A549 (cell line): Measurements from ENCODE around the gene ACTL7B. TPM values are rescaled to one million over a fixed set of nuclear protein-coding genes. Genes with fewer than 3 reads are reported as not detected.

Experiments used
- ATAC-seq, 2 experiments: fragments of 200-7000 bp in 1 of 2; fragments of >200 bp in 1 of 2; cut with Nextera tagmentation in 1 of 2; cut with Tn5 transposase in 1 of 2; 3 replicates each; pipeline versions ENCODE4 v1.8.0 to v1.9.1; 2018 to 2020; ENCODE audit warnings: mild to moderate bottlenecking in 1 of 2, moderate library complexity in 1 of 2
- CTCF ChIA-PET: fragments of 300-600 bp; sonication (Branson Sonifier 250); formaldehyde crosslinking; extraction: SDS; loops from one replicate; lab custom pipeline; 2021; ENCODE audit warnings: antibody characterized with exemption, inconsistent platforms; lab: Yijun Ruan, JAX
- POLR2A ChIA-PET: fragments of 350-600 bp; formaldehyde crosslinking; extraction: SDS; loops from one replicate; lab custom pipeline; 2021; ENCODE audit warnings: antibody characterized with exemption, inconsistent platforms; lab: Yijun Ruan, JAX
- DNase-seq, 2 experiments: peaks; one replicate each; pipeline versions ENCODE4 v3.0.0 to v3.0.0-alpha.2; 2011 to 2016; ENCODE audit warnings: low read depth in 1 of 2, low spot score in 1 of 2
- FAIRE-seq: peaks from 2 replicates; lab custom pipeline; 2011; peaks lifted over from hg19 to GRCh38; lab: Jason Lieb, UNC
- H3K27ac ChIP-seq, 2 experiments: fragments of >200 bp; sonication (Bioruptor Twin); formaldehyde crosslinking; 3 replicates each; pipeline ENCODE4 v1.5.1; 2016 to 2017
- H3K4me1 ChIP-seq: fragments of >200 bp; sonication (Bioruptor Twin); formaldehyde crosslinking; 3 replicates; pipeline ENCODE4 v1.6.1; 2016
- H3K4me2 ChIP-seq: fragments of >200 bp; sonication (Bioruptor Twin); formaldehyde crosslinking; 3 replicates; pipeline ENCODE4 v1.6.1; 2016
- H3K4me3 ChIP-seq: fragments of >200 bp; sonication (Bioruptor Twin); formaldehyde crosslinking; 3 replicates; pipeline ENCODE4 v1.5.1; 2016
- H3K9me3 ChIP-seq: fragments of >200 bp; sonication (Bioruptor Twin); formaldehyde crosslinking; 3 replicates; pipeline ENCODE4 v1.6.1; 2016
- BCL3 ChIP-seq: fragments of >200 bp; sonication (Bioruptor Twin); formaldehyde crosslinking; IDR thresholded peaks from 3 replicates; pipeline ENCODE4 v1.6.1; 2016
- CBX2 ChIP-seq: fragments of 200-600 bp; sonication (generic); IDR thresholded peaks from 2 replicates; pipeline ENCODE4 v1.6.1; 2016; ENCODE audit warnings: low read depth, mild to moderate bottlenecking, borderline replicate concordance
- CHD4 ChIP-seq: fragments of 200-600 bp; sonication (generic); IDR thresholded peaks from 2 replicates; pipeline ENCODE4 v1.6.1; 2016; ENCODE audit warnings: antibody characterized with exemption, mild to moderate bottlenecking, borderline replicate concordance
- EHF ChIP-seq: fragments of 250-450 bp; sonication (Bioruptor Pico); IDR thresholded peaks from 2 replicates; pipeline ENCODE4 v1.5.0; 2020; ENCODE audit warnings: mild to moderate bottlenecking
- EHMT2 ChIP-seq: fragments of 200-600 bp; sonication (generic); IDR thresholded peaks from 2 replicates; pipeline ENCODE4 v1.6.1; 2016; ENCODE audit warnings: antibody characterized with exemption, low read depth, mild to moderate bottlenecking, moderate library complexity
- ESRRA ChIP-seq: fragments of 150-350 bp; IDR thresholded peaks from 2 replicates; pipeline ENCODE4 v1.6.1; 2014; ENCODE audit warnings: mild to moderate bottlenecking, low read length, borderline replicate concordance
- FOSL2 ChIP-seq, 2 experiments: fragments of 450-650 bp in 1 of 2; fragments of >200 bp in 1 of 2; sonication (Bioruptor Twin) in 1 of 2; formaldehyde crosslinking; IDR thresholded peaks; 2 replicates each; pipeline versions ENCODE4 v1.5.0 to v1.6.1; 2016 to 2020; ENCODE audit warnings: mild to moderate bottlenecking in 1 of 2, moderate library complexity in 1 of 2
- GATA3 ChIP-seq: IDR thresholded peaks from 2 replicates; pipeline ENCODE4 v1.6.1; 2012; ENCODE audit warnings: borderline replicate concordance
- HOXA7 ChIP-seq: fragments of 250-450 bp; sonication (Bioruptor Pico); IDR thresholded peaks from 2 replicates; pipeline ENCODE4 v1.5.0; 2020; ENCODE audit warnings: mild to moderate bottlenecking, moderate library complexity
- JUN ChIP-seq, 2 experiments: fragments of >200 bp; sonication (Bioruptor Twin); formaldehyde crosslinking; IDR thresholded peaks; 2 replicates in 1 of 2; 3 replicates in 1 of 2; pipeline ENCODE4 v1.6.1; 2016 to 2017
- PHF8 ChIP-seq: fragments of 200-600 bp; sonication (generic); IDR thresholded peaks from 2 replicates; pipeline ENCODE4 v1.6.1; 2016; ENCODE audit warnings: low read depth, mild to moderate bottlenecking, antibody characterized with exemption, moderate library complexity, borderline replicate concordance
- POLR2A ChIP-seq: IDR thresholded peaks from 2 replicates; pipeline ENCODE4 v1.6.1; 2012; ENCODE audit warnings: mild to moderate bottlenecking, low read length
- POLR2AphosphoS2 ChIP-seq: conservative IDR thresholded peaks from 2 replicates; pipeline ENCODE4 v1.6.1; 2012; ENCODE audit warnings: low read length, improper control_type of control experiment, inconsistent platforms
- RNF2 ChIP-seq: fragments of 200-600 bp; sonication (generic); IDR thresholded peaks from 2 replicates; pipeline ENCODE4 v1.6.1; 2016; ENCODE audit warnings: low read depth, mild to moderate bottlenecking, antibody characterized with exemption, moderate library complexity, borderline replicate concordance
- TFCP2L1 ChIP-seq: fragments of 250-450 bp; sonication (Bioruptor Pico); IDR thresholded peaks from 2 replicates; pipeline ENCODE4 v1.5.0; 2021; ENCODE audit warnings: mild to moderate bottlenecking
- ZFP36 ChIP-seq: fragments of 450-650 bp; IDR thresholded peaks from 2 replicates; pipeline ENCODE4 v1.6.1; 2014; ENCODE audit warnings: borderline replicate concordance; ENCODE audit not compliant: partially characterized antibody
- WGBS: methylation state at CpG from one replicate; pipeline ENCODE4 v1.1.6; 2017; ENCODE audit errors: missing lambda C conversion rate; 5-methylcytosine and 5-hydroxymethylcytosine counted together
- polyA plus RNA-seq, 4 experiments: library from polyadenylated mRNA; depleted of rRNA in 3 of 4; stranded (reverse); fragments of >200 nt; fragmentation: RNase III in 1 of 4; extraction: RNeasy Plus Mini Kit Qiagen cat#74134 plus additional on column Dnase treatment in 1 of 4; gene quantifications; 2 replicates in 3 of 4; 3 replicates in 1 of 4; pipeline ENCODE4 v1.2.3, GENCODE V29; 2011 to 2017
- TF ChIP-seq, protein P1 (sequence below): fragments of 200-600 bp; sonication (generic); IDR thresholded peaks from 2 replicates; pipeline ENCODE4 v1.6.1; 2016; ENCODE audit warnings: antibody characterized with exemption, mild to moderate bottlenecking, moderate library complexity
- TF ChIP-seq, protein P2 (sequence below): fragments of 250-450 bp; sonication (Bioruptor Pico); IDR thresholded peaks from 2 replicates; pipeline ENCODE4 v1.5.0; 2021; ENCODE audit warnings: mild to moderate bottlenecking, moderate library complexity, borderline replicate concordance

Gene ACTL7B
- polyA plus RNA-seq, 2 of the 4 experiments (the other 2 are of a cell fraction) = not detected

- ATAC-seq (no peak), FAIRE-seq (no peak), DNase-seq (no peak)
- Histone ChIP-seq H3K4me1 (no peaks in the 10 kb centered on the region), H3K9me3 (peaks cover 10% of the 10 kb centered on the region; the same call in 2 of the 3 replicates), H3K4me2 (no peak overlapping the region)
- WGBS = 28% methylated on average over 3 of the region's 3 CpGs
- ChIA-PET POLR2A (no interaction called here), CTCF (interaction anchor here (0.6 to 1.6 kb wide), 2 partner anchors 1402 to 1680 kb away, joined by 3 read pairs; no protein-coding TSS in a partner anchor)
- TF ChIP-seq, protein P1, sequence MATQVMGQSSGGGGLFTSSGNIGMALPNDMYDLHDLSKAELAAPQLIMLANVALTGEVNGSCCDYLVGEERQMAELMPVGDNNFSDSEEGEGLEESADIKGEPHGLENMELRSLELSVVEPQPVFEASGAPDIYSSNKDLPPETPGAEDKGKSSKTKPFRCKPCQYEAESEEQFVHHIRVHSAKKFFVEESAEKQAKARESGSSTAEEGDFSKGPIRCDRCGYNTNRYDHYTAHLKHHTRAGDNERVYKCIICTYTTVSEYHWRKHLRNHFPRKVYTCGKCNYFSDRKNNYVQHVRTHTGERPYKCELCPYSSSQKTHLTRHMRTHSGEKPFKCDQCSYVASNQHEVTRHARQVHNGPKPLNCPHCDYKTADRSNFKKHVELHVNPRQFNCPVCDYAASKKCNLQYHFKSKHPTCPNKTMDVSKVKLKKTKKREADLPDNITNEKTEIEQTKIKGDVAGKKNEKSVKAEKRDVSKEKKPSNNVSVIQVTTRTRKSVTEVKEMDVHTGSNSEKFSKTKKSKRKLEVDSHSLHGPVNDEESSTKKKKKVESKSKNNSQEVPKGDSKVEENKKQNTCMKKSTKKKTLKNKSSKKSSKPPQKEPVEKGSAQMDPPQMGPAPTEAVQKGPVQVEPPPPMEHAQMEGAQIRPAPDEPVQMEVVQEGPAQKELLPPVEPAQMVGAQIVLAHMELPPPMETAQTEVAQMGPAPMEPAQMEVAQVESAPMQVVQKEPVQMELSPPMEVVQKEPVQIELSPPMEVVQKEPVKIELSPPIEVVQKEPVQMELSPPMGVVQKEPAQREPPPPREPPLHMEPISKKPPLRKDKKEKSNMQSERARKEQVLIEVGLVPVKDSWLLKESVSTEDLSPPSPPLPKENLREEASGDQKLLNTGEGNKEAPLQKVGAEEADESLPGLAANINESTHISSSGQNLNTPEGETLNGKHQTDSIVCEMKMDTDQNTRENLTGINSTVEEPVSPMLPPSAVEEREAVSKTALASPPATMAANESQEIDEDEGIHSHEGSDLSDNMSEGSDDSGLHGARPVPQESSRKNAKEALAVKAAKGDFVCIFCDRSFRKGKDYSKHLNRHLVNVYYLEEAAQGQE = no peak
- TF ChIP-seq TFCP2L1 (CRISPR knock-in tag) (no peak), PHF8 (no peak), ZFP36 (peak; percentile 87), JUN (IDR thresholded peaks at IDR 0.05) (no peak), EHMT2 (no peak)
- TF ChIP-seq, protein P2, sequence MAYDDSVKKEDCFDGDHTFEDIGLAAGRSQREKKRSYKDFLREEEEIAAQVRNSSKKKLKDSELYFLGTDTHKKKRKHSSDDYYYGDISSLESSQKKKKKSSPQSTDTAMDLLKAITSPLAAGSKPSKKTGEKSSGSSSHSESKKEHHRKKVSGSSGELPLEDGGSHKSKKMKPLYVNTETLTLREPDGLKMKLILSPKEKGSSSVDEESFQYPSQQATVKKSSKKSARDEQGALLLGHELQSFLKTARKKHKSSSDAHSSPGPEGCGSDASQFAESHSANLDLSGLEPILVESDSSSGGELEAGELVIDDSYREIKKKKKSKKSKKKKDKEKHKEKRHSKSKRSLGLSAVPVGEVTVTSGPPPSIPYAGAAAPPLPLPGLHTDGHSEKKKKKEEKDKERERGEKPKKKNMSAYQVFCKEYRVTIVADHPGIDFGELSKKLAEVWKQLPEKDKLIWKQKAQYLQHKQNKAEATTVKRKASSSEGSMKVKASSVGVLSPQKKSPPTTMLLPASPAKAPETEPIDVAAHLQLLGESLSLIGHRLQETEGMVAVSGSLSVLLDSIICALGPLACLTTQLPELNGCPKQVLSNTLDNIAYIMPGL (CRISPR knock-in tag) = no peak
- TF ChIP-seq, all 56 proteins: peak for 1
- no peak overlapping the region for H3K4me3 ChIP-seq
- no peak overlapping the region for H3K27ac ChIP-seq
Observed at GRCh38 chr9:108823829-108824228, 32.0 kb downstream of the ACTL7B start.

- POLR2A ChIA-PET = no interaction called here
- ATAC-seq (no peak), FAIRE-seq (no peak)
- H3K27ac ChIP-seq = no peak overlapping the region
- no peak for TF ChIP-seq TFCP2L1 (CRISPR knock-in tag)
- TF ChIP-seq BCL3 = no peak
- TF ChIP-seq GATA3 = no peak
- no peak for TF ChIP-seq CHD4
- no peak for TF ChIP-seq ESRRA
- TF ChIP-seq EHF (CRISPR knock-in tag) = no peak
- TF ChIP-seq POLR2AphosphoS2 = no peak
- no peak for TF ChIP-seq PHF8
- TF ChIP-seq, all 56 proteins: peak for 0
- Histone ChIP-seq H3K4me1 (peaks cover 9% of the 10 kb centered on the region; the same call in 2 of the 3 replicates), H3K4me3 (no peak overlapping the region), H3K4me2 (no peak overlapping the region), H3K9me3 (no peaks in the 10 kb centered on the region)
- CTCF ChIA-PET = interaction anchor here (2.2 kb wide), 1 partner anchor 1394 kb away, joined by 10 read pairs; no protein-coding TSS in a partner anchor
- DNase-seq = no peak
- WGBS = 77% methylated on average over 10 of the region's 10 CpGs
Observed at GRCh38 chr9:108816037-108816436, 39.7 kb downstream of the ACTL7B start.

DNA sequence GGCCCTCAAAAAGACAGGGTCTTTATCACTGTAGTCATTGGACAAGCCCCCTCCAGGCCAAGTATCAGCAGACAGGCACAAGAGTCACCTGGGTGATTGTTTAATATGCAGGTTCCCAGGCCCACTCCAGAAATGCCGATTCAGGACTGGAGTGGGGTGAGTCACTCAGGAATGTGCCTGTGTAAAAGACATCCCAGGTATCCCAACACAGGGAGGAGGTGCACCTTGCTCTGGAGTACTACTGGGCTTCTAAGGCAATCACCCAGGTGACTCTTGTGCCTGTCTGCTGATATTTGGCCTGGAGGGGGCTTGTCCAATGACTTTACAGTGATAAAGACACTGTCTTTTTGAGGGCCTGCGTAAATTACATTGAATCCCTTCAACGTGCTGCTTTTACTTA, 40.6 kb downstream of the ACTL7B start:
- ChIA-PET POLR2A (no interaction called here), CTCF (interaction anchor here (0.7 to 4.0 kb wide), 8 partner anchors 10 to 1393 kb away, joined by 3 to 21 read pairs (median 4); no protein-coding TSS in a partner anchor)
- Histone ChIP-seq H3K27ac (no peak overlapping the region), H3K4me2 (no peak overlapping the region), H3K9me3 (no peaks in the 10 kb centered on the region), H3K4me3 (no peak overlapping the region), H3K4me1 (peaks cover 9% of the 10 kb centered on the region; the same call in 2 of the 3 replicates)
- 50% methylated on average over 3 of the region's 3 CpGs for WGBS
- FAIRE-seq (no peak), ATAC-seq (no peak), DNase-seq (no peak)
- TF ChIP-seq HOXA7 (CRISPR knock-in tag) (no peak), CBX2 (no peak), POLR2A (no peak), FOSL2 (IDR thresholded peaks at IDR 0.05) (no peak), FOSL2 (CRISPR knock-in tag; IDR thresholded peaks at IDR 0.05) (0 out of 2 replicates have a peak, but pooled peaks have one; percentile 7), RNF2 (no peak), BCL3 (no peak)
